DMS114 treated with DMSO at 0.1 percent for 48 hours (cell line): ENCODE results near the gene NPW.

Experiments
- DNase-seq: peaks from one replicate; lab custom pipeline; 2025; ENCODE audit not compliant: unreplicated experiment; lab: John Stamatoyannopoulos, UW

NPW gene

GRCh38 chr16:1984347-1985225 is 35.0 kb upstream of the NPW start:
- DNase-seq, result no peak

- DNase-seq, result no peak
Measured at GRCh38 chr16:1985466-1986150, 34.0 kb upstream of the NPW start.

GRCh38 chr16:1987198-1987597 is 32.4 kb upstream of the NPW start:
- DNase-seq, result no peak

GRCh38 chr16:1989209-1990100 is 30.1 kb upstream of the NPW start, which contains the start of gene SYNGR3:
Gene SYNGR3, plus strand, starts transcription at chr16:1989970. Its CDS starts 133 bp downstream, at chr16:1990103.
- no peak for DNase-seq

GRCh38 chr16:1990101-1990350 is 29.6 kb upstream of the NPW start:
- no peak for DNase-seq

- DNase-seq, result no peak
Measured at GRCh38 chr16:1990351-1991134, 29.0 kb upstream of the NPW start.

GRCh38 chr16:1991135-1991551 is 28.4 kb upstream of the NPW start:
- DNase-seq, result no peak

- DNase-seq, result no peak
Measured at GRCh38 chr16:1991588-1991947, 28.0 kb upstream of the NPW start.

GRCh38 chr16:1991948-1992703 is 27.5 kb upstream of the NPW start:
- DNase-seq, result no peak

GRCh38 chr16:1992704-1993317 is 26.8 kb upstream of the NPW start:
- no peak for DNase-seq

- DNase-seq, result no peak
Measured at GRCh38 chr16:1993731-1994131, 25.9 kb upstream of the NPW start.

GRCh38 chr16:1997494-1998359 is 21.9 kb upstream of the NPW start:
- no peak for DNase-seq

- DNase-seq, result no peak
Measured at GRCh38 chr16:1998360-1998835, 21.2 kb upstream of the NPW start.

- no peak for DNase-seq
Measured at GRCh38 chr16:1998852-1999801, 20.5 kb upstream of the NPW start.

- DNase-seq, result no peak
Measured at GRCh38 chr16:1999866-2000514, 19.6 kb upstream of the NPW start.

- no peak for DNase-seq
Measured at GRCh38 chr16:2001035-2001434, 18.6 kb upstream of the NPW start.
